Endodermal cell (in vitro differentiated cells): ENCODE results near the gene TCF25. TPM values are rescaled to one million over a fixed set of nuclear protein-coding genes. Genes with fewer than 3 reads are reported as not detected.
A peak's percentile ranks its signal among the peaks of the same experiment; 100 is the strongest.
"Not testable (repeated sequence)": the region's sequence is repeated elsewhere in the genome, so short reads cannot be mapped to it uniquely, and the experiment has no call there.

Experiments used
- DNase-seq: peaks from one replicate; pipeline ENCODE4 v3.0.0-alpha.2; 2017
- H3K27ac ChIP-seq: 2 replicates; pipeline ENCODE4 v1.5.1; 2013; ENCODE audit warnings: mild to moderate bottlenecking, low read depth, low read length, moderate library complexity
- H3K27me3 ChIP-seq: 2 replicates; pipeline ENCODE4 v1.6.1; 2013; ENCODE audit warnings: mild to moderate bottlenecking, low read length, moderate library complexity; ENCODE audit not compliant: insufficient read depth, control insufficient read depth, poor library complexity, severe bottlenecking
- H3K36me3 ChIP-seq: 2 replicates; pipeline ENCODE4 v1.7.0; 2013; ENCODE audit warnings: mild to moderate bottlenecking, low read length, moderate library complexity; ENCODE audit not compliant: control insufficient read depth, insufficient read depth
- H3K4me1 ChIP-seq: one replicate; pipeline ENCODE4 v1.7.0; 2013; ENCODE audit warnings: low read length; ENCODE audit not compliant: control insufficient read depth, insufficient read depth
- H3K4me3 ChIP-seq: 2 replicates; pipeline ENCODE4 v1.5.1; 2013; ENCODE audit warnings: mild to moderate bottlenecking, low read length, moderate library complexity
- H3K9ac ChIP-seq: 2 replicates; pipeline ENCODE4 v1.6.1; 2013; ENCODE audit warnings: mild to moderate bottlenecking, low read length, moderate library complexity; ENCODE audit not compliant: poor library complexity, severe bottlenecking; ENCODE audit errors: extremely low read depth
- H3K9me3 ChIP-seq: 2 replicates; pipeline ENCODE4 v1.6.1; 2013; ENCODE audit warnings: mild to moderate bottlenecking, low read length, moderate library complexity; ENCODE audit not compliant: control insufficient read depth
- H3K27ac Mint-ChIP-seq: 2 replicates; pipeline ENCODE4 v1.8.0; 2020; ENCODE audit warnings: mixed read lengths
- H3K27me3 Mint-ChIP-seq: 2 replicates; pipeline ENCODE4 v1.8.0; 2021; ENCODE audit warnings: mild to moderate bottlenecking, mixed read lengths; ENCODE audit not compliant: insufficient read depth
- H3K36me3 Mint-ChIP-seq: 2 replicates; pipeline ENCODE4 v1.8.0; 2020; ENCODE audit warnings: low read depth, mixed read lengths
- H3K4me1 Mint-ChIP-seq: 2 replicates; pipeline ENCODE4 v1.8.0; 2020; ENCODE audit warnings: mixed read lengths
- H3K4me3 Mint-ChIP-seq: 2 replicates; pipeline ENCODE4 v1.8.0; 2020; ENCODE audit warnings: mild to moderate bottlenecking, moderate library complexity, mixed read lengths
- H3K9me3 Mint-ChIP-seq: 2 replicates; pipeline ENCODE4 v1.8.0; 2020; ENCODE audit warnings: mild to moderate bottlenecking, mixed read lengths
- WGBS, 2 experiments: methylation state at CpG; one replicate each; pipeline versions ENCODE4 v1.1.5 to v1.1.7; 2013; ENCODE audit warnings: missing lambda C conversion rate in 2 of 2, mixed read lengths in 1 of 2; ENCODE audit not compliant: insufficient coverage in 1 of 2, insufficient read length in 1 of 2; 5-methylcytosine and 5-hydroxymethylcytosine counted together
- total RNA-seq, 2 donors: library from RNA; stranded (reverse); fragmentation: NEBNext Ultra II Directional in 1 of 2; extraction: Animal tissue kit (Norgen Biotek cat#: 25700) in 1 of 2; gene quantifications; 2 replicates in 1 of 2; 3 replicates in 1 of 2; pipeline ENCODE4 v1.2.1, GENCODE V29; 2021
- TF ChIP-seq, protein P1 (sequence below): fragments of 200-600 bp; sonication (generic); conservative IDR thresholded peaks from 2 replicates; pipeline ENCODE4 v1.5.0; 2021; ENCODE audit warnings: antibody characterized with exemption, mild to moderate bottlenecking

TCF25 gene
- total RNA-seq, 2 donors from 2014 or later: 172 to 176 TPM

DNA sequence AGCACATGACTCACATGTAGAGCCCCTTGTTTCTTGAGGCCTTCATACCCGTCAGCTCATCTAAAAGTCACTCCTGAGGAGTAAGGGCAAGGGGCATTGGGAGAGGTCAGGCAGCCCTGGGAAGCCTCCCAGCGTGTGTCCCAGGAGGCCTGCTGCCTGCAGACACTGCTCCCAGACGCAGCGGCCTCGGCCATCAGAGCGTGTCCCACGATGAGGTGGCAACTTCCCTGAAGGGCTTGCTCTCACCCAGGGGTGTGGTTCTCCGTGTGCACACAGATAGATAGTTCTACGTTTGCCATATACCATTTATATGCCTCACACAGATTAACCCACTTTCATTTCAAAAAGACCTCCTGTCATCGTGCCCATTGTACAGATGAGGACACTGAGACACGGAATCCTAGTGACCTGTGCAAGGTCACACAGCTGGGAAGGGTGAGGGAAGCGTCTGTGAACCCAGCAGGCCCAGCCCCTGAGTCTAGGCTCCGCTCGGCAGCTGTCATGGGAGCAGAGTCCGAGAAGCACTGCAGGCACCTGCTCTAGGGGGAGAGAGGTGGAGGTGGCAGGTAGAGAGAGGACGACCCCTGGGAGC is 58.0 kb downstream of the TCF25 start:
- Histone ChIP-seq H3K4me1 (no peaks in the 10 kb centered on the region), H3K9ac (no peak overlapping the region), H3K36me3 (peaks cover 72% of the 10 kb centered on the region), H3K4me3 (no peak overlapping the region), H3K27ac (no peak overlapping the region), H3K9me3 (no peaks in the 10 kb centered on the region), H3K27me3 (no peaks in the 10 kb centered on the region)
- DNase-seq: peak; percentile 26
- Mint-ChIP-seq H3K4me3 (no peak overlapping the region), H3K27ac (no peak overlapping the region), H3K27me3 (no peaks in the 10 kb centered on the region), H3K9me3 (no peaks in the 10 kb centered on the region), H3K36me3 (peaks cover 59% of the 10 kb centered on the region), H3K4me1 (no peaks in the 10 kb centered on the region)
- WGBS, 2 experiments: 95 to 99% methylated on average over 10 to 16 of the region's 16 CpGs
- TF ChIP-seq, protein P1, sequence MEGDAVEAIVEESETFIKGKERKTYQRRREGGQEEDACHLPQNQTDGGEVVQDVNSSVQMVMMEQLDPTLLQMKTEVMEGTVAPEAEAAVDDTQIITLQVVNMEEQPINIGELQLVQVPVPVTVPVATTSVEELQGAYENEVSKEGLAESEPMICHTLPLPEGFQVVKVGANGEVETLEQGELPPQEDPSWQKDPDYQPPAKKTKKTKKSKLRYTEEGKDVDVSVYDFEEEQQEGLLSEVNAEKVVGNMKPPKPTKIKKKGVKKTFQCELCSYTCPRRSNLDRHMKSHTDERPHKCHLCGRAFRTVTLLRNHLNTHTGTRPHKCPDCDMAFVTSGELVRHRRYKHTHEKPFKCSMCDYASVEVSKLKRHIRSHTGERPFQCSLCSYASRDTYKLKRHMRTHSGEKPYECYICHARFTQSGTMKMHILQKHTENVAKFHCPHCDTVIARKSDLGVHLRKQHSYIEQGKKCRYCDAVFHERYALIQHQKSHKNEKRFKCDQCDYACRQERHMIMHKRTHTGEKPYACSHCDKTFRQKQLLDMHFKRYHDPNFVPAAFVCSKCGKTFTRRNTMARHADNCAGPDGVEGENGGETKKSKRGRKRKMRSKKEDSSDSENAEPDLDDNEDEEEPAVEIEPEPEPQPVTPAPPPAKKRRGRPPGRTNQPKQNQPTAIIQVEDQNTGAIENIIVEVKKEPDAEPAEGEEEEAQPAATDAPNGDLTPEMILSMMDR: no peak

DNA sequence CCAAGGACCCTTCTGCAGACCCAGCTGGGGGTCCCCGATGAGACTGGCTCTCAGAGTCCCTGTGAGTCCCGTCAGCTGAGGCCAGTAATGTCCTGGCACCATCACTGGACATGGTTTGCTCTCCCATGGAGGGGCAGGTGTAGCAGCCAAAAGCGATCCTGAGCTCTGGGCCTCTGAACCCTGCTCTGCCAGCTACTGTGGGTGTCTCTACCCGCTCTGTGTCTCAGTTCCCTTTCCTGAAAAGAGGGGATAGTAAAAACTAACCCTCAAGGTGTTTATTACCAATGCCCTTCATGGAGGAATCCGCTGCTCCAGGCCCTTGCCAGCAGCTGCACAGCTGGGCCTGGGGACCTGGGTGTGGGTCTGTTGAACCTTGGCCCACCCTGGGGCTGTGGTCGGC is 58.6 kb downstream of the TCF25 start:
- TF ChIP-seq, protein P1: no peak
- Histone ChIP-seq H3K36me3 (peaks cover 72% of the 10 kb centered on the region), H3K27me3 (no peaks in the 10 kb centered on the region), H3K4me3 (no peak overlapping the region), H3K9ac (no peak overlapping the region), H3K4me1 (no peaks in the 10 kb centered on the region), H3K27ac (no peak overlapping the region), H3K9me3 (no peaks in the 10 kb centered on the region)
- WGBS, 2 experiments: 94 to 95% methylated on average over 5 to 6 of the region's 6 CpGs
- Mint-ChIP-seq H3K9me3 (no peaks in the 10 kb centered on the region), H3K27me3 (no peaks in the 10 kb centered on the region), H3K27ac (no peak overlapping the region), H3K4me1 (no peaks in the 10 kb centered on the region), H3K4me3 (no peak overlapping the region), H3K36me3 (peaks cover 59% of the 10 kb centered on the region)
- DNase-seq: peak; percentile 16

DNA sequence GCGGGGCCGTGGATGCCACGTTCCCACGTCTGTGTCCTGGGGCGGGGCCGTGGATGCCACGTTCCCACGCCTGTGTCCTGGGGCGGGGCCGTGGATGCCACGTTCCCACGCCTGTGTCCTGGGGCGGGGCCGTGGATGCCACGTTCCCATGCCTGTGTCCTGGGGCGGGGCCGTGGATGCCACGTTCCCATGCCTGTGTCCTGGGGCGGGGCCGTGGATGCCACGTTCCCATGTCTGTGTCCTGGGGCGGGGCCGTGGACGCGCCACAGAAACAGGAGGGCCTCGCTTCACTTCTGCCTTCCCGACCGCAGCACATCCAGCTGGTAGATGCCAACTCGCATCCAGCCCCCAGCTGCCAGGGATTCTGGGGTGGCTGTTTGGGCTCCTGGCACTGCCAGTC is 60.6 kb downstream of the TCF25 start:
- H3K4me3 Mint-ChIP-seq, H3K4me3 ChIP-seq, DNase-seq, H3K27me3 Mint-ChIP-seq, H3K27me3 ChIP-seq, H3K9ac ChIP-seq, H3K9me3 ChIP-seq, H3K4me1 ChIP-seq, H3K27ac ChIP-seq, H3K9me3 Mint-ChIP-seq, H3K4me1 Mint-ChIP-seq, H3K27ac Mint-ChIP-seq: not testable (repeated sequence)
- peaks cover 52% of the 10 kb centered on the region for H3K36me3 Mint-ChIP-seq
- 96 to 98% methylated on average over 16 to 29 of the region's 29 CpGs for WGBS, 2 experiments
- peaks cover 59% of the 10 kb centered on the region for H3K36me3 ChIP-seq
